ENCODE data around the gene SHISAL1.

- TF ChIP-seq POLR2A (IDR thresholded peaks at IDR 0.05; ENCODE audit: low read depth, low read length) = no peak
- TF ChIP-seq MAX (IDR thresholded peaks at IDR 0.05; ENCODE audit: insufficient read depth, insufficient read length) = no peak
- no peak for TF ChIP-seq CTCF (IDR thresholded peaks at IDR 0.05; ENCODE audit: extremely low read depth in 1 of 2, insufficient read depth in 1 of 2, low read depth in 1 of 2, low read length in 2 of 2)
- TF ChIP-seq POLR2AphosphoS5 (IDR thresholded peaks at IDR 0.05; ENCODE audit: insufficient read depth, low read depth, low read length) = no peak
- no peak for TF ChIP-seq GATA2 (IDR thresholded peaks at IDR 0.05; ENCODE audit: insufficient read depth, insufficient read length, low read depth, low read length)
- TF ChIP-seq EZH2 (IDR thresholded peaks at IDR 0.05; ENCODE audit: borderline replicate concordance, low read depth, low read length, severe bottlenecking) = no peak
- TF ChIP-seq JUN (IDR thresholded peaks at IDR 0.05; ENCODE audit: borderline replicate concordance, insufficient read depth, insufficient read length, low read depth) = no peak
- TF ChIP-seq MYC (IDR thresholded peaks at IDR 0.05; ENCODE audit: low read depth, low read length) = no peak
These were observed 63.8 kb downstream of the SHISAL1 start for GRCh38 chr22:44248926-44249325.
